ENCODE measurements around the gene PTOV1. TPM values are rescaled to one million over a fixed set of nuclear protein-coding genes. Genes with fewer than 3 reads are reported as not detected.

PTOV1 gene
- total and polyA plus RNA-seq, 3 donors from 2014 or later = 235 to 260 (median 257) TPM

GRCh38 chr19:49896863-49897621 lies 46.1 kb downstream of the PTOV1 start, which contains the start of gene IL4I1:
Gene IL4I1, minus strand, starts transcription at chr19:49896887. Its CDS starts 727 bp downstream, at chr19:49896160.
- no peak for DNase-seq
- Histone ChIP-seq H3K27ac (no peak within 1 kb of the TSS), H3K4me1 (no peaks in the 10 kb centered on the region), H3K9me3 (no peaks in the 10 kb centered on the region), H3K4me3 (no peak within 1 kb of the TSS), H3K36me3 (ENCODE audit: low read depth, missing control alignments) (no peaks in the 10 kb centered on the region), H3K27me3 (no peaks in the 10 kb centered on the region)
- intact Hi-C loops (cut with DNase I; ENCODE audit: low total_unique reads) = no loop called here
- TF ChIP-seq CTCF (IDR thresholded peaks at IDR 0.05) (no peak), POLR2A (IDR thresholded peaks at IDR 0.05) (no peak)
- WGBS, 2 donors = 50 to 71% methylated on average over 17 to 19 of the region's 20 CpGs

DNA sequence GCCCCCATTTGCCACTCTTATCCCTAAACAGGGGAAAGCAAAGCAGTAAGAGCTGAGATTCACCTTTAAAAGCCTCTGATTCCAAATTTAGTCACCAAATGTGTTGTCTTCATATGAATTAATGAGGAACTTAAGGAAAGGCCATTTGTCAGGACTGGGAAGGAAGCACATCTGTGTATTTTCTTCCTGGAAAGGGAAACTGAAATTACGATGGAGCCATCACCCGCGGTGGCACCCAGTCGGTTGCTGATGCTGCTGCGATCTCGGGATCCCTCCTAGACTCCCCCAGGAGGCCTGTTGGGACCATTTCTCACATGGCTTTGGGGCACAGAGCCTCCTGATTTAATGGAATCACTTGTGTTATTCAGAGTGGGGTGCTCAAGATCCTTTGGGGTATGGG lies 53.2 kb downstream of the PTOV1 start:
- no peak for DNase-seq
- Histone ChIP-seq H3K4me3 (no peak overlapping the region), H3K4me1 (no peaks in the 10 kb centered on the region), H3K27me3 (no peaks in the 10 kb centered on the region), H3K9me3 (no peaks in the 10 kb centered on the region), H3K36me3 (ENCODE audit: low read depth, missing control alignments) (no peaks in the 10 kb centered on the region), H3K27ac (no peak overlapping the region)
- intact Hi-C loops (cut with DNase I; ENCODE audit: low total_unique reads) = no loop called here
- WGBS, 2 donors = 63 to 85% methylated on average over 6 of the region's 6 CpGs
- TF ChIP-seq POLR2A (IDR thresholded peaks at IDR 0.05) (no peak), CTCF (IDR thresholded peaks at IDR 0.05) (no peak)

GRCh38 chr19:49906879-49907564 lies 56.1 kb downstream of the PTOV1 start:
- 89 to 94% methylated on average over 14 to 15 of the region's 16 CpGs for WGBS, 2 donors

GRCh38 chr19:49907745-49908446 lies 56.9 kb downstream of the PTOV1 start:
- H3K4me3 ChIP-seq = no peak overlapping the region
- H3K36me3 ChIP-seq (ENCODE audit: low read depth, missing control alignments) = no peaks in the 10 kb centered on the region
- intact Hi-C loops (cut with DNase I; ENCODE audit: low total_unique reads) = no loop called here
- TF ChIP-seq POLR2A (IDR thresholded peaks at IDR 0.05) (no peak), CTCF (IDR thresholded peaks at IDR 0.05) (no peak)
- H3K4me1 ChIP-seq = peaks cover 21% of the 10 kb centered on the region
- no peak for DNase-seq
- 80 to 88% methylated on average over 11 to 23 of the region's 23 CpGs for WGBS, 2 donors
- H3K9me3 ChIP-seq = no peaks in the 10 kb centered on the region
- no peak overlapping the region for H3K27ac ChIP-seq
- H3K27me3 ChIP-seq = no peaks in the 10 kb centered on the region

More at GRCh38 chr19:49906879-49907564, 56.1 kb downstream of the PTOV1 start:
- Histone ChIP-seq H3K36me3 (ENCODE audit: low read depth, missing control alignments) (no peaks in the 10 kb centered on the region), H3K27ac (no peak overlapping the region), H3K9me3 (no peaks in the 10 kb centered on the region), H3K4me3 (no peak overlapping the region), H3K4me1 (peaks cover 14% of the 10 kb centered on the region), H3K27me3 (no peaks in the 10 kb centered on the region)
- intact Hi-C loops (cut with DNase I; ENCODE audit: low total_unique reads) = no loop called here
- no peak for DNase-seq
- TF ChIP-seq POLR2A (IDR thresholded peaks at IDR 0.05) (no peak), CTCF (IDR thresholded peaks at IDR 0.05) (no peak)

Measured in testis (tissue), 3 donors.